ENCODE measurements around the gene GGTA1.

The GGTA1 gene

DNA sequence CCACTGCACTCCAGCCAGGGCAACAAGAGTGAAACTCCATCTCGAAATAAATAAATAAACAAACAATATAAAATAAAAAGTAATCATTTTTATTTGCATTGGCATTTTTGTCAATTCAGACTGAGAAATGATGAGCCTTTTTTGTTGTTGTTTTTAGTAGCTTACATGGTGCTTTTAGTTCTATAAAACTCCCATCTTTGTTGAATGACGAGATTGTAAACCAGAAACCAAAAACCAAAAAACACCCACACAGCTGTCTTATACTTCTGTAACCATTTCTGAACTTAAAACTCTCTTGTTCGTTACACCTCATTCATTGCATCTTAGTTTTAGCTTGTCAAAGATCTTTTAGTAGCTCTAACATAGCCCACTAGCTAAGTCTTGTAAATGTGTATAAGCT is 44.7 kb downstream of the GGTA1 start:
- Histone ChIP-seq H3K4me1 (ENCODE audit: control insufficient read depth, low read depth, low read length) (peaks cover 9% of the 10 kb centered on the region), H3K9me3 (ENCODE audit: control insufficient read depth, low read depth, low read length) (no peaks in the 10 kb centered on the region), H3K36me3 (ENCODE audit: control insufficient read depth, low read depth, low read length) (no peaks in the 10 kb centered on the region), H3K27me3 (ENCODE audit: control insufficient read depth, insufficient read depth, low read length) (no peaks in the 10 kb centered on the region), H3K27ac (ENCODE audit: low read length) (no peak overlapping the region), H3K4me3 (ENCODE audit: low read length) (no peak overlapping the region), H3K9ac (ENCODE audit: low read length) (no peak overlapping the region)

- Histone ChIP-seq H3K27me3 (ENCODE audit: control insufficient read depth, insufficient read depth, low read length) (no peaks in the 10 kb centered on the region), H3K4me1 (ENCODE audit: control insufficient read depth, low read depth, low read length) (peaks cover 9% of the 10 kb centered on the region), H3K9ac (ENCODE audit: low read length) (no peak overlapping the region), H3K27ac (ENCODE audit: low read length) (no peak overlapping the region), H3K9me3 (ENCODE audit: control insufficient read depth, low read depth, low read length) (no peaks in the 10 kb centered on the region), H3K4me3 (ENCODE audit: low read length) (no peak overlapping the region), H3K36me3 (ENCODE audit: control insufficient read depth, low read depth, low read length) (no peaks in the 10 kb centered on the region)
Observed at GRCh38 chr9:121453232-121453892, 46.3 kb downstream of the GGTA1 start.

GRCh38 chr9:121452085-121452484 is 47.6 kb downstream of the GGTA1 start:
- no peaks in the 10 kb centered on the region for H3K9me3 ChIP-seq (ENCODE audit: control insufficient read depth, low read depth, low read length)
- H3K27ac ChIP-seq (ENCODE audit: low read length): no peak overlapping the region
- no peaks in the 10 kb centered on the region for H3K27me3 ChIP-seq (ENCODE audit: control insufficient read depth, insufficient read depth, low read length)
- H3K9ac ChIP-seq (ENCODE audit: low read length): no peak overlapping the region
- peaks cover 9% of the 10 kb centered on the region for H3K4me1 ChIP-seq (ENCODE audit: control insufficient read depth, low read depth, low read length)
- no peak overlapping the region for H3K4me3 ChIP-seq (ENCODE audit: low read length)
- no peaks in the 10 kb centered on the region for H3K36me3 ChIP-seq (ENCODE audit: control insufficient read depth, low read depth, low read length)

DNA sequence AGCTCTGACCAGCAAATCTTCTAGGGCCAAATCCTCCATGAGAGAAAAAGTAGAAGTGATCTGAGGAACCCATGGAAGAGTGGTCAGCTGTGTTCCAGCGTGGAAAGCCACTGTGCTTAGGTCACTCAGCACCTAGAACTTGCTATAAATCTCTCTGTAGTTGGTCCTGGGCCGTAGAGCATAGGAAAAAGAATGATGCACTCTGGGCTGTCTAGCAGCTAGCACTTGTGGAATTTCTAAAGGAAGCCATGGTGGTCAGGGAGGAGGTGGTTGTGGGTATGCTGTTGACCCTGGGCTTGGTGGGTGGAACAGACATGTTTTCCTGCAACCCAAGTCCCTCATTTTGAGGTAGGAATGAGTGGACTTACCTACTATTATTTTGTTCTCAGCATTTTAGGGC is 48.1 kb downstream of the GGTA1 start:
- peaks cover 9% of the 10 kb centered on the region for H3K4me1 ChIP-seq (ENCODE audit: control insufficient read depth, low read depth, low read length)

DNA sequence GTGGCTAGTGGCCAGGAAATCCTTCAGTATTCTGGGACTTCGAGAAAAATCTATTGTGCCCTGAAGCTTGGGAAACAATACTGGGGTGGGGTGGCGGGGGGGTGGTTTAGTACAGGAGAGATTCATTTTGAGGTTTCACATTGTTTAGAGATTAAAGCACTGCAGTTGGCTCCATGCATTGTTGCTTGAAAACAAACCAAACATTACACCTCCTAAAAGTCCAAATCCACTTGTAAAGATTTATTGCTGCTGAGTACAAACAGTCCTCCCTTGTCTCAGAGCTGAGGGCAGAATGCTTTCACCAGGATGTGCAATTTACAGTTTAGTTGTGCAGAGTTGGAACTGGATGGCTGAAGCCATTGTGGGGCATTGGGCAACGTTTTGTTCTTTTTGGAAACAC is 49.4 kb downstream of the GGTA1 start:
- H3K4me3 ChIP-seq (ENCODE audit: low read length): no peak overlapping the region
- H3K27ac ChIP-seq (ENCODE audit: low read length): no peak overlapping the region
- no peaks in the 10 kb centered on the region for H3K27me3 ChIP-seq (ENCODE audit: control insufficient read depth, insufficient read depth, low read length)
- no peaks in the 10 kb centered on the region for H3K36me3 ChIP-seq (ENCODE audit: control insufficient read depth, low read depth, low read length)
- H3K9me3 ChIP-seq (ENCODE audit: control insufficient read depth, low read depth, low read length): no peaks in the 10 kb centered on the region
- H3K4me1 ChIP-seq (ENCODE audit: control insufficient read depth, low read depth, low read length): peaks cover 9% of the 10 kb centered on the region
- H3K9ac ChIP-seq (ENCODE audit: low read length): no peak overlapping the region

More for the DNA sequence above, 48.1 kb downstream of the GGTA1 start:
- Histone ChIP-seq H3K9me3 (ENCODE audit: control insufficient read depth, low read depth, low read length) (no peaks in the 10 kb centered on the region), H3K27me3 (ENCODE audit: control insufficient read depth, insufficient read depth, low read length) (no peaks in the 10 kb centered on the region), H3K27ac (ENCODE audit: low read length) (no peak overlapping the region), H3K4me3 (ENCODE audit: low read length) (no peak overlapping the region), H3K9ac (ENCODE audit: low read length) (no peak overlapping the region), H3K36me3 (ENCODE audit: control insufficient read depth, low read depth, low read length) (no peaks in the 10 kb centered on the region)

- Histone ChIP-seq H3K9ac (ENCODE audit: low read length) (no peak overlapping the region), H3K4me3 (ENCODE audit: low read length) (no peak overlapping the region), H3K36me3 (ENCODE audit: control insufficient read depth, low read depth, low read length) (no peaks in the 10 kb centered on the region), H3K27ac (ENCODE audit: low read length) (no peak overlapping the region), H3K9me3 (ENCODE audit: control insufficient read depth, low read depth, low read length) (no peaks in the 10 kb centered on the region), H3K4me1 (ENCODE audit: control insufficient read depth, low read depth, low read length) (peaks cover 9% of the 10 kb centered on the region), H3K27me3 (ENCODE audit: control insufficient read depth, insufficient read depth, low read length) (no peaks in the 10 kb centered on the region)
Observed at GRCh38 chr9:121449786-121450185, 49.9 kb downstream of the GGTA1 start.

- H3K4me3 ChIP-seq (ENCODE audit: low read length): no peak overlapping the region
- no peaks in the 10 kb centered on the region for H3K36me3 ChIP-seq (ENCODE audit: control insufficient read depth, low read depth, low read length)
- no peaks in the 10 kb centered on the region for H3K4me1 ChIP-seq (ENCODE audit: control insufficient read depth, low read depth, low read length)
- no peaks in the 10 kb centered on the region for H3K27me3 ChIP-seq (ENCODE audit: control insufficient read depth, insufficient read depth, low read length)
- no peak overlapping the region for H3K27ac ChIP-seq (ENCODE audit: low read length)
- no peaks in the 10 kb centered on the region for H3K9me3 ChIP-seq (ENCODE audit: control insufficient read depth, low read depth, low read length)
- H3K9ac ChIP-seq (ENCODE audit: low read length): no peak overlapping the region
Observed at GRCh38 chr9:121447321-121447834, 52.3 kb downstream of the GGTA1 start.

DNA sequence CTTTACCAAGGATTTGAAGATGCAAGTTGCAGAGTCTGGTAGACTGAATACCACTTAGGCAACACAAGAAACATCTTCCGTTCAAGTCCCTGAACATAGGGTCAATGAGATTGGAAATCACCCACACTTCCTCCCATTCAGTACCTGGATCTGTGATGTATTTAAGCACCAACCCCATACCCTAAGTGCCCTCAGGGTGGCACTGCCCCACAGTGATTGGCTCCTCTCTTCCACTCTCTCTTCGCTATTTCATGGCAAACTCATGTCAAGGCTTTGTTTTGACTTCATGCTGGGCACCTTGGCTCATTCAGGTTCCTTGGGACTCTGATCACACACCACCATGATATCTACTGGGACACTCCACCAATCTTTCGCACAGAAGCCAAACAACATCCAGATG is 53.7 kb downstream of the GGTA1 start:
- H3K4me1 ChIP-seq (ENCODE audit: control insufficient read depth, low read depth, low read length): no peaks in the 10 kb centered on the region
- no peaks in the 10 kb centered on the region for H3K27me3 ChIP-seq (ENCODE audit: control insufficient read depth, insufficient read depth, low read length)
- no peaks in the 10 kb centered on the region for H3K9me3 ChIP-seq (ENCODE audit: control insufficient read depth, low read depth, low read length)
- no peak overlapping the region for H3K4me3 ChIP-seq (ENCODE audit: low read length)
- no peaks in the 10 kb centered on the region for H3K36me3 ChIP-seq (ENCODE audit: control insufficient read depth, low read depth, low read length)
- H3K27ac ChIP-seq (ENCODE audit: low read length): no peak overlapping the region
- H3K9ac ChIP-seq (ENCODE audit: low read length): no peak overlapping the region

GRCh38 chr9:121443981-121444380 is 55.7 kb downstream of the GGTA1 start:
- no peaks in the 10 kb centered on the region for H3K36me3 ChIP-seq (ENCODE audit: control insufficient read depth, low read depth, low read length)

DNA sequence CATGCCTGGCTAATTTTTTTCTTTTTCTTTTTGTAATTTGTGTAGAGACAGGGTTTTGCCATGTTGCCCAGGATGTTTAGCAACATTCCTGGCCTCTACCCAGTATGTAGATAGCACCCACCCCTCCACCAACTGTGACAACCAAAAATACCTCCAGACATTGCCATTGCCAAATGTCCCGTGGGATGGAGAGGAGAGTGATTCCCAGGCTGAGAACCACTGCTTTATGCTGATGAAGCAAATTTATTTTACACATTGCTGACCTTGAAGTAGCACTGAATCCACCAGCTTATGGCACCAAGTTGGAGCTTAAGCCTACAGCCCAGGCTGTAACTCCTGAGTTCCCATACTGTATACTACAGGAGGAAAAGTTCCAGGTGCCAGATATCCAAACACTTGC is 58.5 kb downstream of the GGTA1 start:
- H3K9me3 ChIP-seq (ENCODE audit: control insufficient read depth, low read depth, low read length): no peaks in the 10 kb centered on the region
- no peak overlapping the region for H3K9ac ChIP-seq (ENCODE audit: low read length)
- no peak overlapping the region for H3K27ac ChIP-seq (ENCODE audit: low read length)
- H3K4me3 ChIP-seq (ENCODE audit: low read length): no peak overlapping the region
- no peaks in the 10 kb centered on the region for H3K4me1 ChIP-seq (ENCODE audit: control insufficient read depth, low read depth, low read length)
- no peaks in the 10 kb centered on the region for H3K27me3 ChIP-seq (ENCODE audit: control insufficient read depth, insufficient read depth, low read length)
- H3K36me3 ChIP-seq (ENCODE audit: control insufficient read depth, low read depth, low read length): no peaks in the 10 kb centered on the region

More at GRCh38 chr9:121443981-121444380, 55.7 kb downstream of the GGTA1 start:
- no peaks in the 10 kb centered on the region for H3K4me1 ChIP-seq (ENCODE audit: control insufficient read depth, low read depth, low read length)
- no peak overlapping the region for H3K9ac ChIP-seq (ENCODE audit: low read length)
- H3K9me3 ChIP-seq (ENCODE audit: control insufficient read depth, low read depth, low read length): no peaks in the 10 kb centered on the region
- no peak overlapping the region for H3K27ac ChIP-seq (ENCODE audit: low read length)
- H3K4me3 ChIP-seq (ENCODE audit: low read length): no peak overlapping the region
- no peaks in the 10 kb centered on the region for H3K27me3 ChIP-seq (ENCODE audit: control insufficient read depth, insufficient read depth, low read length)

DNA sequence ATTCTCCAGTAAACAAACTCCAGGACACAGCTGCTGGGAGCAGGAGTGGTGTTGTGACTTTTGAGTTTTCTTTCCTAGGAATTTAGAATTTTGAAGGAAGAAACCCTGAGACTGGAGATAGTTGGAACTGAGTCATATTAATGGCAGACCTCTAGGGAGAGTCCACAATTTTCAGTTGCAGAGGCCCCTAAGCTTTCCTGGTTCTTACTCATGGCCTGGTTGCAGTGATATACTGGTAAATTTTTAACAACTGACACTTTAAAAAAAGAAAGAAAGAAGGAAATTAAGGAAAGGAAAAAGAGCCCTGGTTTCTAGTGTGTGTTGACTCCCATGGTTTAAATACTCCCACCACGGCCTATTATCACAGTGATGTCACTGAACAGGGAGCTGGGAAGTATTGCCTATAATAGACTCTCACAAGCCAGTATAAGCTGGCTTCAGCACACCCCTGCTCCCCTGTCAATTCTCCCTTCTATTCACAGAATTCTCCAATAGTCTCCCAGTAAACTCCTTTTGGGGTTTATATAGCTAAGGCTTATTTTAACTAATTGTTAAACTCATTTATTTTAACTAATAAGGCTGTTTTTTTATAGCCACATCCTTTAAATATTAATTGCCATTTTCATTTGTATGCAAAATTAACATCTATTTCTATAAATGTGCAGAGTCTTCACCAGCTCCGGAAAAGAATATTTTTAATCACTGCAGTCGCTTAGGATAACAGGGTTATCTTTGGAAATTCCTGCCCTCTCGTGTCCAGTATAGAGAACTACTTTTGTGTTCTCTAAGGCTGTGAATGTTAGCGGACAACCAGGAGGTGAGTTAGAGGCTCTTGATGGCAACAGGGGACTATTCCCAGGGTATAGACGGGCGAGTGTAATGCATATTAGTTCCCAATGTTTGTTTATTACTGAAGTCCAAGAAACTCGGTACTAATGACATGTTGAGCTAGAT is 59.7 kb downstream of the GGTA1 start:
- Histone ChIP-seq H3K27ac (ENCODE audit: low read length) (no peak overlapping the region), H3K36me3 (ENCODE audit: control insufficient read depth, low read depth, low read length) (no peaks in the 10 kb centered on the region), H3K4me3 (ENCODE audit: low read length) (no peak overlapping the region), H3K9ac (ENCODE audit: low read length) (no peak overlapping the region), H3K27me3 (ENCODE audit: control insufficient read depth, insufficient read depth, low read length) (no peaks in the 10 kb centered on the region), H3K9me3 (ENCODE audit: control insufficient read depth, low read depth, low read length) (no peaks in the 10 kb centered on the region), H3K4me1 (ENCODE audit: control insufficient read depth, low read depth, low read length) (no peaks in the 10 kb centered on the region)
